ENCODE measurements around the gene SGMS1.

DNA sequence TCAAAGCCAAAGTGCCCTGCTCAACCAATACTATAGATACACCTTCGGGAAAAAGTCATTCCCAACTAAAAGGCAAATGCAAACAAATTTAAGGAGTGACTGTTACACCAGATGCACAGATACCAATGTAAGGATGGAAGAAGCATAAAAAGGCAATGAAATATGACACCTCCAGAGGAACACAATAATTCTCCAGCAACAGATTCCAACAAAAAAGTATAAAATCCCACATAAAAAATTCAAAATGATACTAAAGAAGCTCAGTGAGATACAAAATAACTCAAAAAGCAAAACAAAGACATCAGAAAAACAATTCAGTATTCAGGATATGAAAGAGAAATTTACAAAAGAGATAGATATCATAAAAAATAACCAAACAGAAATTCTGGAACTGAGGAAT is 328.4 kb downstream of the SGMS1 start:
- TF ChIP-seq, protein P1, sequence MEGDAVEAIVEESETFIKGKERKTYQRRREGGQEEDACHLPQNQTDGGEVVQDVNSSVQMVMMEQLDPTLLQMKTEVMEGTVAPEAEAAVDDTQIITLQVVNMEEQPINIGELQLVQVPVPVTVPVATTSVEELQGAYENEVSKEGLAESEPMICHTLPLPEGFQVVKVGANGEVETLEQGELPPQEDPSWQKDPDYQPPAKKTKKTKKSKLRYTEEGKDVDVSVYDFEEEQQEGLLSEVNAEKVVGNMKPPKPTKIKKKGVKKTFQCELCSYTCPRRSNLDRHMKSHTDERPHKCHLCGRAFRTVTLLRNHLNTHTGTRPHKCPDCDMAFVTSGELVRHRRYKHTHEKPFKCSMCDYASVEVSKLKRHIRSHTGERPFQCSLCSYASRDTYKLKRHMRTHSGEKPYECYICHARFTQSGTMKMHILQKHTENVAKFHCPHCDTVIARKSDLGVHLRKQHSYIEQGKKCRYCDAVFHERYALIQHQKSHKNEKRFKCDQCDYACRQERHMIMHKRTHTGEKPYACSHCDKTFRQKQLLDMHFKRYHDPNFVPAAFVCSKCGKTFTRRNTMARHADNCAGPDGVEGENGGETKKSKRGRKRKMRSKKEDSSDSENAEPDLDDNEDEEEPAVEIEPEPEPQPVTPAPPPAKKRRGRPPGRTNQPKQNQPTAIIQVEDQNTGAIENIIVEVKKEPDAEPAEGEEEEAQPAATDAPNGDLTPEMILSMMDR (IDR thresholded peaks at IDR 0.05), result no peak
- TF ChIP-seq POLR2AphosphoS5 (IDR thresholded peaks at IDR 0.05), result no peak

Data from transverse colon (tissue), 4 donors.